Panc1 (cell line): ENCODE results near the gene CES5A.

Source experiments
- POLR2AphosphoS5 ChIP-seq: IDR thresholded peaks from 2 replicates; pipeline ENCODE4 v1.6.1; 2012; ENCODE audit warnings: mild to moderate bottlenecking, low read depth, low read length, moderate library complexity
- TF ChIP-seq, protein P1 (sequence below): fragments of 450-650 bp; IDR thresholded peaks from 2 replicates; pipeline ENCODE4 v1.5.1; 2017; ENCODE audit warnings: mild to moderate bottlenecking
- TF ChIP-seq, protein P2 (sequence below), 2 experiments: IDR thresholded peaks; 2 replicates each; pipeline ENCODE4 v1.6.1; 2011 to 2012; ENCODE audit warnings: low read depth in 2 of 2, control low read depth in 1 of 2, low read length in 1 of 2, mild to moderate bottlenecking in 1 of 2, moderate library complexity in 1 of 2; ENCODE audit not compliant: insufficient read depth in 1 of 2

- TF ChIP-seq, protein P1, sequence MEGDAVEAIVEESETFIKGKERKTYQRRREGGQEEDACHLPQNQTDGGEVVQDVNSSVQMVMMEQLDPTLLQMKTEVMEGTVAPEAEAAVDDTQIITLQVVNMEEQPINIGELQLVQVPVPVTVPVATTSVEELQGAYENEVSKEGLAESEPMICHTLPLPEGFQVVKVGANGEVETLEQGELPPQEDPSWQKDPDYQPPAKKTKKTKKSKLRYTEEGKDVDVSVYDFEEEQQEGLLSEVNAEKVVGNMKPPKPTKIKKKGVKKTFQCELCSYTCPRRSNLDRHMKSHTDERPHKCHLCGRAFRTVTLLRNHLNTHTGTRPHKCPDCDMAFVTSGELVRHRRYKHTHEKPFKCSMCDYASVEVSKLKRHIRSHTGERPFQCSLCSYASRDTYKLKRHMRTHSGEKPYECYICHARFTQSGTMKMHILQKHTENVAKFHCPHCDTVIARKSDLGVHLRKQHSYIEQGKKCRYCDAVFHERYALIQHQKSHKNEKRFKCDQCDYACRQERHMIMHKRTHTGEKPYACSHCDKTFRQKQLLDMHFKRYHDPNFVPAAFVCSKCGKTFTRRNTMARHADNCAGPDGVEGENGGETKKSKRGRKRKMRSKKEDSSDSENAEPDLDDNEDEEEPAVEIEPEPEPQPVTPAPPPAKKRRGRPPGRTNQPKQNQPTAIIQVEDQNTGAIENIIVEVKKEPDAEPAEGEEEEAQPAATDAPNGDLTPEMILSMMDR: no peak
- TF ChIP-seq POLR2AphosphoS5: no peak
- TF ChIP-seq, protein P2, sequence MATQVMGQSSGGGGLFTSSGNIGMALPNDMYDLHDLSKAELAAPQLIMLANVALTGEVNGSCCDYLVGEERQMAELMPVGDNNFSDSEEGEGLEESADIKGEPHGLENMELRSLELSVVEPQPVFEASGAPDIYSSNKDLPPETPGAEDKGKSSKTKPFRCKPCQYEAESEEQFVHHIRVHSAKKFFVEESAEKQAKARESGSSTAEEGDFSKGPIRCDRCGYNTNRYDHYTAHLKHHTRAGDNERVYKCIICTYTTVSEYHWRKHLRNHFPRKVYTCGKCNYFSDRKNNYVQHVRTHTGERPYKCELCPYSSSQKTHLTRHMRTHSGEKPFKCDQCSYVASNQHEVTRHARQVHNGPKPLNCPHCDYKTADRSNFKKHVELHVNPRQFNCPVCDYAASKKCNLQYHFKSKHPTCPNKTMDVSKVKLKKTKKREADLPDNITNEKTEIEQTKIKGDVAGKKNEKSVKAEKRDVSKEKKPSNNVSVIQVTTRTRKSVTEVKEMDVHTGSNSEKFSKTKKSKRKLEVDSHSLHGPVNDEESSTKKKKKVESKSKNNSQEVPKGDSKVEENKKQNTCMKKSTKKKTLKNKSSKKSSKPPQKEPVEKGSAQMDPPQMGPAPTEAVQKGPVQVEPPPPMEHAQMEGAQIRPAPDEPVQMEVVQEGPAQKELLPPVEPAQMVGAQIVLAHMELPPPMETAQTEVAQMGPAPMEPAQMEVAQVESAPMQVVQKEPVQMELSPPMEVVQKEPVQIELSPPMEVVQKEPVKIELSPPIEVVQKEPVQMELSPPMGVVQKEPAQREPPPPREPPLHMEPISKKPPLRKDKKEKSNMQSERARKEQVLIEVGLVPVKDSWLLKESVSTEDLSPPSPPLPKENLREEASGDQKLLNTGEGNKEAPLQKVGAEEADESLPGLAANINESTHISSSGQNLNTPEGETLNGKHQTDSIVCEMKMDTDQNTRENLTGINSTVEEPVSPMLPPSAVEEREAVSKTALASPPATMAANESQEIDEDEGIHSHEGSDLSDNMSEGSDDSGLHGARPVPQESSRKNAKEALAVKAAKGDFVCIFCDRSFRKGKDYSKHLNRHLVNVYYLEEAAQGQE (IDR thresholded peaks at IDR 0.05; ENCODE audit: insufficient read depth in 1 of 2, low read depth in 2 of 2, low read length in 1 of 2): no peak
Measured at GRCh38 chr16:55834049-55834448, 41.1 kb downstream of the CES5A start.
